ENCODE measurements around the gene EGLN3. TPM values are rescaled to one million over a fixed set of nuclear protein-coding genes. Genes with fewer than 3 reads are reported as not detected.

The EGLN3 gene
- total and polyA plus RNA-seq, 3 donors from 2014 or later: 2.9 to 3.4 (median 3.0) TPM

GRCh38 chr14:33876274-33876673 lies 74.6 kb downstream of the EGLN3 start:
- TF ChIP-seq POLR2A (IDR thresholded peaks at IDR 0.05): no peak
- no peak for TF ChIP-seq CTCF (IDR thresholded peaks at IDR 0.05)

More at GRCh38 chr14:33876274-33876673, 74.6 kb downstream of the EGLN3 start:
- Histone ChIP-seq H3K4me3 (no peak overlapping the region), H3K9me3 (no peaks in the 10 kb centered on the region), H3K4me1 (no peaks in the 10 kb centered on the region), H3K36me3 (ENCODE audit: low read depth, missing control alignments) (no peaks in the 10 kb centered on the region), H3K27me3 (no peaks in the 10 kb centered on the region), H3K27ac (no peak overlapping the region)
- 90 to 99% methylated on average over 2 of the region's 2 CpGs for WGBS, 2 donors
- intact Hi-C loops (cut with DNase I; ENCODE audit: low total_unique reads): no loop called here
- no peak for DNase-seq
